Measurements from ENCODE around the gene TUBA1C.

DNA sequence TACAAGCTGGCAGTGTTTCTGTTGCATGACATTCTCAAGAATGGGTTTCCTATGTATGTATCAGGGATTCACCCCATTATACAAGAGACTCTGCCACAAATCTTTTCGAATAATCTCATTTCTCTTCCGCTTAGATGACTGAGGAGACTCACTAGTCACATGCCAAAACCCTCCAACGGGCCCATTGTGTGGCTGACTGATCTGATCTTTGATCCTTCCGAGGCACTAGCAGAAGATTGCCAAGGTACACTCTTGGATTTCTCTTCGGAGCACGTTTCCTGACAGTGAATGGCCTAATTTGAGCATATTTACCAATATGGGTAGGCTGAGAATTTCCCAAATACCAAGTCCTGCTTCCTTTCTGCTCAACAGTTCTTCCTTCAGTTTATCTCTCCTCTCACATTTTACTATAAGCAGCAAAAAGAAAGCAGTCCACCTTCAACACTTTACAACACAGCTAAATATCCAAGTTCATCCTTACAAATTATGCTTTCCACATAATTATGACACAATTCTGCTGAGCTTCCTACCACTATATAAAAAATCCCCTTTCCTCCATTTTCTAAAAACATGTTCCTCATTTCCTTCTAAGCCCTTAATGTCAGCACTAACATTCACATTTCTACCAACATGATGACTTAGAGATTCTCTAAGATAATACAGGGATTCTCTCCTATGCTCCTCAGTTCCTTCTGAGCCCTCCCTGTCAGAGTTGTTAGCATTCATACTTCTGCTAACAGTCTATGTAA lies 41.1 kb downstream of the TUBA1C start:
- TF ChIP-seq TAF1 (IDR thresholded peaks at IDR 0.05; ENCODE audit: borderline replicate concordance, low read depth, low read length) (no peak), POLR2AphosphoS5 (IDR thresholded peaks at IDR 0.05; ENCODE audit: low read depth, low read length) (no peak), RCOR1 (IDR thresholded peaks at IDR 0.05; ENCODE audit: low read length) (no peak), FOXJ3 (CRISPR knock-in tag; IDR thresholded peaks at IDR 0.05) (no peak), EP300 (IDR thresholded peaks at IDR 0.05; ENCODE audit: borderline replicate concordance in 1 of 2, low read depth in 1 of 2, low read length in 1 of 2) (no peak), ELF1 (IDR thresholded peaks at IDR 0.05) (no peak)
- TF ChIP-seq, protein P1, sequence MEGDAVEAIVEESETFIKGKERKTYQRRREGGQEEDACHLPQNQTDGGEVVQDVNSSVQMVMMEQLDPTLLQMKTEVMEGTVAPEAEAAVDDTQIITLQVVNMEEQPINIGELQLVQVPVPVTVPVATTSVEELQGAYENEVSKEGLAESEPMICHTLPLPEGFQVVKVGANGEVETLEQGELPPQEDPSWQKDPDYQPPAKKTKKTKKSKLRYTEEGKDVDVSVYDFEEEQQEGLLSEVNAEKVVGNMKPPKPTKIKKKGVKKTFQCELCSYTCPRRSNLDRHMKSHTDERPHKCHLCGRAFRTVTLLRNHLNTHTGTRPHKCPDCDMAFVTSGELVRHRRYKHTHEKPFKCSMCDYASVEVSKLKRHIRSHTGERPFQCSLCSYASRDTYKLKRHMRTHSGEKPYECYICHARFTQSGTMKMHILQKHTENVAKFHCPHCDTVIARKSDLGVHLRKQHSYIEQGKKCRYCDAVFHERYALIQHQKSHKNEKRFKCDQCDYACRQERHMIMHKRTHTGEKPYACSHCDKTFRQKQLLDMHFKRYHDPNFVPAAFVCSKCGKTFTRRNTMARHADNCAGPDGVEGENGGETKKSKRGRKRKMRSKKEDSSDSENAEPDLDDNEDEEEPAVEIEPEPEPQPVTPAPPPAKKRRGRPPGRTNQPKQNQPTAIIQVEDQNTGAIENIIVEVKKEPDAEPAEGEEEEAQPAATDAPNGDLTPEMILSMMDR (IDR thresholded peaks at IDR 0.05): no peak
- TF ChIP-seq, protein P2, sequence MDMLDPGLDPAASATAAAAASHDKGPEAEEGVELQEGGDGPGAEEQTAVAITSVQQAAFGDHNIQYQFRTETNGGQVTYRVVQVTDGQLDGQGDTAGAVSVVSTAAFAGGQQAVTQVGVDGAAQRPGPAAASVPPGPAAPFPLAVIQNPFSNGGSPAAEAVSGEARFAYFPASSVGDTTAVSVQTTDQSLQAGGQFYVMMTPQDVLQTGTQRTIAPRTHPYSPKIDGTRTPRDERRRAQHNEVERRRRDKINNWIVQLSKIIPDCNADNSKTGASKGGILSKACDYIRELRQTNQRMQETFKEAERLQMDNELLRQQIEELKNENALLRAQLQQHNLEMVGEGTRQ (IDR thresholded peaks at IDR 0.05; ENCODE audit: borderline replicate concordance, low read depth, low read length): no peak
- TF ChIP-seq, protein P3, sequence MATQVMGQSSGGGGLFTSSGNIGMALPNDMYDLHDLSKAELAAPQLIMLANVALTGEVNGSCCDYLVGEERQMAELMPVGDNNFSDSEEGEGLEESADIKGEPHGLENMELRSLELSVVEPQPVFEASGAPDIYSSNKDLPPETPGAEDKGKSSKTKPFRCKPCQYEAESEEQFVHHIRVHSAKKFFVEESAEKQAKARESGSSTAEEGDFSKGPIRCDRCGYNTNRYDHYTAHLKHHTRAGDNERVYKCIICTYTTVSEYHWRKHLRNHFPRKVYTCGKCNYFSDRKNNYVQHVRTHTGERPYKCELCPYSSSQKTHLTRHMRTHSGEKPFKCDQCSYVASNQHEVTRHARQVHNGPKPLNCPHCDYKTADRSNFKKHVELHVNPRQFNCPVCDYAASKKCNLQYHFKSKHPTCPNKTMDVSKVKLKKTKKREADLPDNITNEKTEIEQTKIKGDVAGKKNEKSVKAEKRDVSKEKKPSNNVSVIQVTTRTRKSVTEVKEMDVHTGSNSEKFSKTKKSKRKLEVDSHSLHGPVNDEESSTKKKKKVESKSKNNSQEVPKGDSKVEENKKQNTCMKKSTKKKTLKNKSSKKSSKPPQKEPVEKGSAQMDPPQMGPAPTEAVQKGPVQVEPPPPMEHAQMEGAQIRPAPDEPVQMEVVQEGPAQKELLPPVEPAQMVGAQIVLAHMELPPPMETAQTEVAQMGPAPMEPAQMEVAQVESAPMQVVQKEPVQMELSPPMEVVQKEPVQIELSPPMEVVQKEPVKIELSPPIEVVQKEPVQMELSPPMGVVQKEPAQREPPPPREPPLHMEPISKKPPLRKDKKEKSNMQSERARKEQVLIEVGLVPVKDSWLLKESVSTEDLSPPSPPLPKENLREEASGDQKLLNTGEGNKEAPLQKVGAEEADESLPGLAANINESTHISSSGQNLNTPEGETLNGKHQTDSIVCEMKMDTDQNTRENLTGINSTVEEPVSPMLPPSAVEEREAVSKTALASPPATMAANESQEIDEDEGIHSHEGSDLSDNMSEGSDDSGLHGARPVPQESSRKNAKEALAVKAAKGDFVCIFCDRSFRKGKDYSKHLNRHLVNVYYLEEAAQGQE (IDR thresholded peaks at IDR 0.05; ENCODE audit: low read depth, low read length): no peak

All from SK-N-SH (cell line).